NT2/D1 (cell line): ENCODE measurements around the gene FBLN5.

Experiments
- DNase-seq: peaks from one replicate; pipeline ENCODE4 v3.0.0-alpha.2; 2011; ENCODE audit warnings: low read depth, low spot score
- H3K27me3 ChIP-seq: 2 replicates; pipeline ENCODE4 v1.6.0; 2011; ENCODE audit warnings: mild to moderate bottlenecking; ENCODE audit not compliant: insufficient read length, insufficient read depth
- H3K36me3 ChIP-seq: 2 replicates; pipeline ENCODE4 v1.6.1; 2011; ENCODE audit warnings: mild to moderate bottlenecking, low read length, mixed read lengths; ENCODE audit not compliant: insufficient read depth, insufficient read length
- H3K4me1 ChIP-seq: 2 replicates; pipeline ENCODE4 v1.5.1; 2011; ENCODE audit not compliant: insufficient read depth, insufficient read length
- H3K4me3 ChIP-seq: 2 replicates; pipeline ENCODE4 v1.5.1; 2011; ENCODE audit warnings: low read depth; ENCODE audit not compliant: insufficient read length
- H3K9ac ChIP-seq: 2 replicates; pipeline ENCODE4 v1.6.0; 2011; ENCODE audit warnings: low read depth; ENCODE audit not compliant: insufficient read length
- H3K9me3 ChIP-seq: 2 replicates; pipeline ENCODE4 v1.5.1; 2011; ENCODE audit warnings: mild to moderate bottlenecking, low read length; ENCODE audit not compliant: insufficient read depth
- SUZ12 ChIP-seq: IDR thresholded peaks from 2 replicates; pipeline ENCODE4 v1.6.1; 2011; ENCODE audit not compliant: insufficient read length, insufficient read depth; ENCODE audit errors: extremely low read depth
- YY1 ChIP-seq: IDR thresholded peaks from 2 replicates; pipeline ENCODE4 v1.6.1; 2011; ENCODE audit not compliant: insufficient read length, insufficient read depth
- ZNF274 ChIP-seq: IDR thresholded peaks from 2 replicates; pipeline ENCODE4 v1.6.1; 2011; ENCODE audit warnings: mild to moderate bottlenecking, low read depth, low read length

The FBLN5 gene

DNA sequence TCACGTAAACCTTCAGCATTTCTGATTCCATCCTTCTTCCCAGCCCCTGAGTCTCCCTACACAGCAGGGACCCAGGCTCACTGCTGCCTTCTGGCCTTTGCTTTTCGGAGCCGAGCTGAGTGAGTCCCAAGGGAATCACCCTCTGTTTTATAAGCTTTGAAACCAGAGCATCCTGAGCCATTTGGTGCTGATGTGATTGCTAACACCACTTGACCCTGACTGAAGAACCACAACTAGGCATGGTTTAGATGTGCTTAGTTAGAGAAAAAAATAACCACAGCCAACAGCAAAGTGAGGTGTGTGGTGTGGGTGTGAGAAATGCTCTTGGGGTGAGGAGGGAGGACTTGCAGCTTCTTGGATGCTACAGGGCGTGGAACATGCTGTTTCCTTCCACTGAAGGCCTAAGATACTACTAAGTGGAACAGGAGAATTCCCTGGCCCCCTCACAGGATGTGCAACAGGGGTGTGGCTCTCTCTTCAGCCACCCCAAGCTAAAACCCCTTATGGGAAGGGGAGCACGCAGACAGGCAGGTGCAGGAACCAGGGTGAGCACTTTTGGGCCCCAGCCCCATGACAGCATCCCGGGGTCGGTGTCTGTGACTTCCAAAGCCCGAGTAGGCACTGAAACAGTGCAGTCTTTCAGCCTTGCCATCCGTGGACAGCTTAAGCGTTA is 80.0 kb downstream of the FBLN5 start, which contains the start of gene TC2N:
TC2N (minus strand) TSS at position 221 of the 673 bp plus-strand sequence. CDS start 53,767 bp downstream, outside the sequence.
- Histone ChIP-seq H3K9me3 (no peaks in the 10 kb centered on the region), H3K4me3 (no peak within 1 kb of the TSS), H3K9ac (no peak within 1 kb of the TSS), H3K4me1 (no peaks in the 10 kb centered on the region), H3K27me3 (no peaks in the 10 kb centered on the region), H3K36me3 (no peaks in the 10 kb centered on the region)
- TF ChIP-seq YY1 (no peak), SUZ12 (no peak), ZNF274 (no peak)
- no peak for DNase-seq

DNA sequence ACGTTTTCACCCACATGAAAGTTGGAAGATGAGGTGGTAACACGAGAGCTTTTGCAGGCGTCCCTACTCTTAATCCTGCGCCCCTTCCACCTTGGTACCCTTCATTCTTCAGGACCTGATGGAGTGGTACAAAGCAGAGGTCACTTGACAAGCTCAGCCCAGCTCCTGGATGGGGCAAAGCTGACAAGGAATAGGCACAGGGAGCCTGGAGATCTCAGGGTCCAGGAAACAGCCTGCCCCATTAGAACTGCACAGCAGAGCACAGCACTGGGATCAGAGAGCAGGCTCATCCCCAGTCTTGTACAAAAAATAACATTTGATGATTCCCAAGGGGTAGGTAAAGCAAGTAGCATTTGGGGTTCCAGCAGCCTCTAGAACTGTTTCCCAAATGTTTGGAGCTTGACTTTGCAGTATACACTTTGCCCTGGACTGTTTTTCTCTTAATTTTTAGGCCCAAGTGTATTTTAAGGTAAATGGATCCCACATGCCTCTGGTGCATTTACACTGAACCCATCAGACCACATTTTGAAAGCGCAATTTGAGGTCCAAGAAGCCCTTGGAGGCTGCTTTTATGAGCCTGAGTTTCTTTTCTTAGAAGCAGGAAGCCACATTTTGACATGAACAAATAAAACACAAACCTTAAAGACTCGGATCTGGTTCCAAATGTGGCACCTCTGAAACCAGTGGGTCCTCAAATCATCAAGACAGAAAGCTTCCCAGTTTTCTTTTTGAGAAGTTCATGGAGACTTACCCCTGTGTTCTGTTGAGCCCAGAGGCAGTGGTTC is 80.8 kb downstream of the FBLN5 start:
- DNase-seq, result no peak
- TF ChIP-seq SUZ12 (no peak), ZNF274 (no peak), YY1 (no peak)
- Histone ChIP-seq H3K36me3 (no peaks in the 10 kb centered on the region), H3K9ac (no peak overlapping the region), H3K4me1 (no peaks in the 10 kb centered on the region), H3K4me3 (no peak overlapping the region), H3K9me3 (no peaks in the 10 kb centered on the region), H3K27me3 (no peaks in the 10 kb centered on the region)

DNA sequence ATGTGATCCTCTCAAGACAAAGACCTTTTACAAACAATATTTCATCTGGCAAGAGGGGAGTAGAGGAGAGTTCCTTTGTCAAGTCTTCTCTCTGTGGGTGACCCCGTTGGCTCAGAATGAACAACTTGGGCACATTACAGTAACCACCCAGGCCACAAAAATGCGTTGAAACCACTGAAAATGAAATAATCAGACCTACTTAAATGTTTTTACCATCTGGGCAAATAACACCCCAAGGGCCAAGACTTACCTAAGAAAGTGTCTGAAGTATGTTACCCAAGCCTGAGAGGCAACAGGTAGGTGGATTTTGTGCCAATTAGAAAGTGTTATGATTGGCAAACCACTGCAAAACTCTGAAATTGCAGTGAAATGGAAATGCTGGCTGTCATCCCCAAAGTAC is 81.4 kb downstream of the FBLN5 start:
- no peaks in the 10 kb centered on the region for H3K36me3 ChIP-seq
- H3K4me3 ChIP-seq, result no peak overlapping the region
- no peaks in the 10 kb centered on the region for H3K4me1 ChIP-seq
- no peak overlapping the region for H3K9ac ChIP-seq
- no peaks in the 10 kb centered on the region for H3K27me3 ChIP-seq
- no peaks in the 10 kb centered on the region for H3K9me3 ChIP-seq
- TF ChIP-seq ZNF274 (no peak), YY1 (no peak), SUZ12 (no peak)
- DNase-seq, result no peak

DNA sequence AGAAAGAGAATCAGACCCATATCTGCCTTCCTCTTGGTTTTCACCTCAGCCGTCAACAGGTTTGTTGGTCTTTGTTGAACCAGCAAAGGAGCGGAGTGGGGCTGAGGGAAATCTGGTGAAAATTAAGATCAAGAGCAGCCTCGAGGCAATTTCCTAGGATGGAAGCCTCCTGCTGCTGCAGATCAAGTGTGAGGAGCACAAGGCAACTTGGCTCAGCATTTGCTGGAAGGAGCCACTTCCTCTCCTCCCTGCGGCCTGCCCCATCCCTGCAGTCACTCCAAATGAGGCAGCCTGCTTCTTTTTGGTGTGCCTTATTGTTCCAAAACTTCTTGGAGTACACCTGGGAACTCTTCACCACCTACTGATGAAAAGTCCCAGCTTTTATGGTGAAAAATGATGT is 85.1 kb downstream of the FBLN5 start:
- no peak overlapping the region for H3K4me3 ChIP-seq
- no peak overlapping the region for H3K9ac ChIP-seq
- no peaks in the 10 kb centered on the region for H3K4me1 ChIP-seq
- no peaks in the 10 kb centered on the region for H3K27me3 ChIP-seq
- no peaks in the 10 kb centered on the region for H3K36me3 ChIP-seq
- H3K9me3 ChIP-seq, result no peaks in the 10 kb centered on the region
- DNase-seq, result no peak
- TF ChIP-seq SUZ12 (no peak), YY1 (no peak), ZNF274 (no peak)

DNA sequence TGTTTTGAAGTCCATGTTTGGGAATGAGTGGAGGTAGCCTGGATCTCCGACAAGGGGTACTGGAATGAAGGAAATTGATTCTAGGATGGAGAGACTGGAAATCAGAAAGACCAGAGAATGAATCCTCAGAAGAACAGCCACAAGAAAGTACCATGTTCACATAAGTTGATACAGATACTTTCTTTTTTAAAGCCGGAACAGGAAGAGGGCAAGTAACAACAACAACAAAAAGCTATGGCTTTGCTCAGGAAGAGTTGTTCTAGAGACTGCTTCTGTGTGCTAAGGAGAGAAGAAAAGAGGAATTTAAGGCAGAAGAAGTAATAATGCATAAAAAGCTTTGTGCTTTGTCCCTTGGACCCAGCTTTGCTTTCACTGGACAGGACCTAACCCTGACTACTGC is 86.4 kb downstream of the FBLN5 start:
- H3K9me3 ChIP-seq, result no peaks in the 10 kb centered on the region
- H3K9ac ChIP-seq, result no peak overlapping the region
- no peak for TF ChIP-seq YY1
- no peak for TF ChIP-seq ZNF274
- no peak for TF ChIP-seq SUZ12
- H3K4me3 ChIP-seq, result no peak overlapping the region
- H3K27me3 ChIP-seq, result no peaks in the 10 kb centered on the region
- no peaks in the 10 kb centered on the region for H3K36me3 ChIP-seq
- no peak for DNase-seq
- no peaks in the 10 kb centered on the region for H3K4me1 ChIP-seq

DNA sequence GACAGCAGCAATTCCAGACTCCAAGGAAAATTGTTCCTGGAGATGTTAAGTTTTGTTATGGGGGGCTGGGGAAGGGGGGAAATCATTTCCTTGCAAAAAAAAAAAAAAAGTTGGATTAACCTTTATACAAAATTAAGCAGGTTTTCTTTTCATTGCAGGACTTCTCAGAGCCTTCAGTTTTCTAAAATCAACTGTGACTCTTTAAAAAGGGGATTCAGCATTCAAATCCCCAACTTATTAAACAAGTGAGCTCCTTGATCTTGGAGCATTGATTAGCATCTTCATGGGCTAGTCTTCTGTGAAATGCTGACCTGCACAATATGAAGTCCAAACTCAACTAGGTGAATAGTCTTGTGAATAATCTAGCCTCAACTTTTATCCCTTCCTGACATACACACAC is 87.3 kb downstream of the FBLN5 start:
- DNase-seq, result no peak
- Histone ChIP-seq H3K27me3 (no peaks in the 10 kb centered on the region), H3K9me3 (no peaks in the 10 kb centered on the region), H3K9ac (no peak overlapping the region), H3K4me1 (no peaks in the 10 kb centered on the region), H3K4me3 (no peak overlapping the region), H3K36me3 (no peaks in the 10 kb centered on the region)
- TF ChIP-seq SUZ12, result no peak
- TF ChIP-seq YY1, result no peak
- no peak for TF ChIP-seq ZNF274

DNA sequence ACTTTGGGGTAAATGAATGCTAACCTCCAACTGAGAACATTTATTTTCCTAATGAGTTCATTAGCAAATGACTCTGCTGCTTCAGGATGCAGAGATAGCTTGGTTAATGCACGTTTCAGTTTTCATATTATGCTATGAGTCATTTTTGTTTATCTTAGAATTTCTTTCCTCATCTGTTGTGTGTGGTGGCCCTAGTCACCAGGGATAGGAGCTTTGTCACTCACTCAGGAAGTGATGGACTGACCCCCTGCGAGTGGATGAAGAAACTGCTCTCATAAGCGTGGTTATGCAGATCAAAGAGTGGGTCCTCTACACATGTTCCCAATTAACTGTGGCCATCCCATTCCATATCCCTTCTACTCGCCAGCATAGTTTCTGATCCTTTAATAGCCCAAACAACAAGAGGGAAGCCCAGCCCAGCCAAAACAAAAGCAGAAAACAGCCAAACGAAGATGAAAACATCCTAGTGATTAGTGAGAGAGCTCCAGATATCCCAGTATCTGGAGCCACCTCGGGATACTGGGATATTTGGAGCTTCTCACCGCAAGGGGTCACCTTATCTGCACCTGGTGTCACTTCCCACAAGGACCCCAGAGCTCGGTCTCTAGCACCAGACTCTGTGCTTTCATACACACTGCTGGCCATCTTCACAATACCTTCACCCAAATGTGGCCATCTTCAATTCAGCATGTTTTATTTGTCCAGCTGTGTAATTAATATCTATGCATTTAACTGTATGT is 88.8 kb downstream of the FBLN5 start:
- Histone ChIP-seq H3K27me3 (no peaks in the 10 kb centered on the region), H3K4me1 (no peaks in the 10 kb centered on the region), H3K9ac (no peak overlapping the region), H3K36me3 (no peaks in the 10 kb centered on the region), H3K9me3 (no peaks in the 10 kb centered on the region), H3K4me3 (no peak overlapping the region)
- TF ChIP-seq YY1 (no peak), ZNF274 (no peak), SUZ12 (no peak)
- DNase-seq, result no peak
